Pancreas (tissue), 10 donors: ENCODE results near the gene P2RY11. TPM values are rescaled to one million over a fixed set of nuclear protein-coding genes. Genes with fewer than 3 reads are reported as not detected.
A peak's percentile ranks its signal among the peaks of the same experiment; 100 is the strongest.

ENCODE experiments used
- ATAC-seq, 4 donors: fragments of 200-7000 bp; cut with Tn5 transposase; one replicate each; pipeline versions ENCODE4 v1.8.0 to v1.9.1; 2020; ENCODE audit warnings: mild to moderate bottlenecking in 4 of 4, moderate library complexity in 4 of 4
- DNase-seq, 6 donors: peaks; one replicate each; pipeline ENCODE4 v3.0.0-alpha.2; 2020
- FAIRE-seq: peaks from 2 replicates; lab custom pipeline; 2012; peaks lifted over from hg19 to GRCh38; lab: Jason Lieb, UNC
- H3K27ac ChIP-seq, 4 donors: fragments of 200-600 bp; sonication (generic); 1 replicate in 3 of 4; 2 replicates in 1 of 4; pipeline versions ENCODE4 v1.5.0 to v1.8.0; 2020
- H3K27me3 ChIP-seq, 4 donors: fragments of 200-600 bp; one replicate each; pipeline ENCODE4 v1.8.0; 2021
- H3K36me3 ChIP-seq, 3 donors: fragments of 200-600 bp; sonication (generic) in 1 of 3; one replicate each; pipeline versions ENCODE4 v1.5.0 to v1.8.0; 2020 to 2021
- H3K4me1 ChIP-seq, 3 donors: fragments of 200-600 bp; one replicate each; pipeline ENCODE4 v1.8.0; 2021
- H3K4me3 ChIP-seq, 4 donors: fragments of 200-600 bp; sonication (generic) in 2 of 4; one replicate each; pipeline versions ENCODE4 v1.5.0 to v1.8.0; 2020 to 2021
- H3K9me3 ChIP-seq, 4 donors: fragments of 200-600 bp; one replicate each; pipeline ENCODE4 v1.8.0; 2021
- CTCF ChIP-seq, 4 donors: fragments of 200-600 bp; sonication (generic) in 3 of 4; IDR thresholded peaks; one replicate each; pipeline versions ENCODE4 v1.5.0 to v1.8.0; 2021; ENCODE audit warnings: antibody characterized with exemption in 4 of 4
- WGBS, 2 donors: extraction: QIAGEN DNeasy Blood & Tissue Kit; methylation state at CpG; one replicate each; pipeline ENCODE4 v1.1.7; 2013; 5-methylcytosine and 5-hydroxymethylcytosine counted together
- intact Hi-C, 3 donors: fragments of 100-400 bp; cut with DNase I; formaldehyde crosslinking; loops; one replicate each; pipeline versions ENCODE4 v1.11.1 to v1.14.2; 2022
- polyA plus RNA-seq, 2 donors: library from polyadenylated mRNA; stranded (reverse); fragments of 200-250 nt; gene quantifications; one replicate each; pipeline ENCODE4 v1.2.3, GENCODE V29; 2013
- total RNA-seq, 6 donors: library from RNA; stranded (reverse); fragmentation: NEBNext Ultra II Directional in 4 of 6; extraction: Animal tissue kit (Norgen Biotek cat#: 25700) in 4 of 6; gene quantifications; one replicate each; pipeline versions ENCODE4 v1.2.1 to v1.2.4, GENCODE V29; 2021 to 2023
- donor health status: healthy with polysubstance abuse.
- donor health status: DM: no; HTN: no; CAD: no; lungs with moderate emphysema.
- donor health status: DM: no; HTN: no; CAD: no.
- donor health status: control.
- donor health status: control.
- donor health status: Bipolar disorder and iron deficiency.
- donor health status: DM: yes; HTN: yes; CAD: no.
- donor health status: DM: no; HTN: no; CAD: no.
- donor health status: DM: no; HTN: no; CAD: no.
- donor health status: DM: yes; HTN: yes; CAD: no.

Gene P2RY11
- total and polyA plus RNA-seq, 8 donors: 2.5 to 17.4 (median 7.1) TPM

DNA sequence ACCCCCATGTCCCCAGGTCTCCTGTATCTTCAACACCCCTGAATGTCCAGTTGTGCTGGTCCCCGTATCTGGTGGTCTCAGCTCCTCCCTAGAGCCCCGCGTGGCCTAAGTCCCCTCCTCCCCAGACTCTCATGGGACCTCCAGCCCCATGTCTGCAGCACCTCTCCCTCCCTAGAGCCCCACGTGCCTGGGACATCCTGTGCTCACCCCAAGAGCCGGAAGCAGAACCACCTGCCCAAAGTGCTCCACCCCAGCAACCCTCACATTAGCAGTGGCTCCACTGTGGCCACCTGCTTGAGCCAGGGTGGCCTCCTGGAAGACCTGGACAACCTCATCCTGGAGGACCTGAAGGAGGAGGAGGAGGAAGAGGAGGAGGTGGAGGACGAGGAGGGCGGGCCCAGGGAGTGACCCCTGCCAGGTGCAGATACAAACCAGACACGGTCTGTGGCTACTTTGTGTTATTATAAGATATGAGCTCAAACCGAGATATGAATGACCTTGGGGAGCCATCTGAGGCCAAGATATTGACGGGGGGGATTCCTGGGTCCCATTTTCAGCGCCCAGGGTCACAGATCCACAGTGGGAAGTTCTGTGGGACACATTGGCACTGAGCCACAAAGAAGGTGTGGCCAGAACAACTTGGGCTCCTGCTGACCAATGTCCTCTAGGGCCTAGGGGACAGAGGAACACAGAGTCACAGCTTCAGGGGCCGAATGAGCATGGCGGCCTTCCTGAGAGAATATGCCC is 19.4 kb upstream of the P2RY11 start:
- intact Hi-C loops: no loop called here
- ATAC-seq (no peak), DNase-seq (peak in 2 of 6 donors; percentile 46 to 48), FAIRE-seq (no peak)
- Histone ChIP-seq H3K27ac (no peak overlapping the region), H3K36me3 (no peaks in the 10 kb centered on the region), H3K4me3 (no peak overlapping the region), H3K4me1 (peaks cover 0 to 5% (median 0%) of the 10 kb centered on the region in 3 donors), H3K9me3 (no peaks in the 10 kb centered on the region), H3K27me3 (no peaks in the 10 kb centered on the region)
- WGBS, 2 donors: 64 to 69% methylated on average over 13 of the region's 13 CpGs
- TF ChIP-seq CTCF (IDR thresholded peaks at IDR 0.05): no peak

GRCh38 chr19:10092648-10093294 is 18.7 kb upstream of the P2RY11 start:
- H3K4me1 ChIP-seq: peaks cover 0 to 5% (median 0%) of the 10 kb centered on the region in 3 donors
- no peaks in the 10 kb centered on the region for H3K36me3 ChIP-seq
- H3K9me3 ChIP-seq: no peaks in the 10 kb centered on the region
- intact Hi-C loops: no loop called here
- TF ChIP-seq CTCF (IDR thresholded peaks at IDR 0.05): no peak
- DNase-seq (no peak), ATAC-seq (no peak), FAIRE-seq (no peak)
- H3K27ac ChIP-seq: no peak overlapping the region
- H3K4me3 ChIP-seq: no peak overlapping the region
- H3K27me3 ChIP-seq: no peaks in the 10 kb centered on the region
- WGBS, 2 donors: 94 to 95% methylated on average over 9 of the region's 9 CpGs

GRCh38 chr19:10093295-10094186 is 18.0 kb upstream of the P2RY11 start:
- no peak for ATAC-seq
- TF ChIP-seq CTCF (IDR thresholded peaks at IDR 0.05): no peak
- Histone ChIP-seq H3K36me3 (no peaks in the 10 kb centered on the region), H3K4me1 (peaks cover 0 to 5% (median 0%) of the 10 kb centered on the region in 3 donors), H3K9me3 (no peaks in the 10 kb centered on the region), H3K27ac (no peak overlapping the region), H3K27me3 (no peaks in the 10 kb centered on the region), H3K4me3 (no peak overlapping the region)
- WGBS, 2 donors: 88 to 92% methylated on average over 22 of the region's 22 CpGs
- DNase-seq: peak in 2 of 6 donors; percentile 53 to 63
- intact Hi-C loops: no loop called here
- no peak for FAIRE-seq

DNA sequence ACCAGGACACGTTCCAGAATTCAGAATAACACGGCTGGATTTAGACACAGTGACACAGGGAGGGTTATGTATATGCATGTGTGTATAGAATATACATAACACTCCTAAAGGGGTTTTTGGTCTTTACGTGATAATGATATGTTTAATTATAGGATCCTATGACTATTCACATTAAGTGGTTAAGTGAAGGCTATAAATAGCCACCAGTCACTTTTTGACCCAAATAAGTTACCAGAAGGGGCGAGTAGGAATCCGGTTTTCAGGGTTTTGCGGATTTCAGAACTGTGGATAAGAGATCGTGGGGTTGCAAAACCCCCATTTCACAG is 15.9 kb upstream of the P2RY11 start:
- no peaks in the 10 kb centered on the region for H3K27me3 ChIP-seq
- peaks cover 0 to 5% (median 0%) of the 10 kb centered on the region in 3 donors for H3K4me1 ChIP-seq
- H3K4me3 ChIP-seq: peak overlapping the region in 1 of 4 donors; percentile 56
- no peak for FAIRE-seq
- ATAC-seq: no peak
- no peaks in the 10 kb centered on the region for H3K9me3 ChIP-seq
- H3K27ac ChIP-seq: peak overlapping the region; percentile 37 to 73 (median 70)
- no peak for DNase-seq
- TF ChIP-seq CTCF (IDR thresholded peaks at IDR 0.05): no peak
- no peaks in the 10 kb centered on the region for H3K36me3 ChIP-seq
- 33 to 36% methylated on average over 7 of the region's 7 CpGs for WGBS, 2 donors
- intact Hi-C loops: no loop called here
